Brain microvascular endothelial cell (primary cell): ENCODE measurements around the gene ALOX5.

Source experiments
- DNase-seq: peaks from one replicate; pipeline ENCODE4 v3.0.0-alpha.2; 2020
- H3K27ac ChIP-seq: fragments of 250-450 bp; sonication (Bioruptor Pico); 2 replicates; pipeline ENCODE4 v1.5.1; 2020; ENCODE audit warnings: mild to moderate bottlenecking, moderate library complexity
- H3K27me3 ChIP-seq: fragments of 250-450 bp; sonication (Bioruptor Pico); replicated peaks from 2 replicates; pipeline ENCODE4 v1.5.1; 2020; ENCODE audit warnings: mild to moderate bottlenecking
- H3K36me3 ChIP-seq: fragments of 250-450 bp; sonication (Bioruptor Pico); replicated peaks from 2 replicates; pipeline ENCODE4 v1.5.1; 2020; ENCODE audit warnings: mild to moderate bottlenecking
- H3K4me3 ChIP-seq: 2 replicates; pipeline ENCODE4 v1.5.1; 2011; ENCODE audit warnings: low read depth, mild to moderate bottlenecking, control low read depth, low read length, moderate library complexity
- in situ Hi-C: cut with HindIII; loops from 2 replicates; pipeline ENCODE4 v1.10.0; 2017; ENCODE audit warnings: low sequenced_read_pairs, low pct_ligation_motif_present
- TF ChIP-seq, protein P1 (sequence below): IDR thresholded peaks from 2 replicates; pipeline ENCODE4 v1.5.1; 2011; ENCODE audit warnings: low read depth, mild to moderate bottlenecking, moderate library complexity, low read length, control low read depth, inconsistent platforms; ENCODE audit errors: missing control alignments

ALOX5 gene

DNA sequence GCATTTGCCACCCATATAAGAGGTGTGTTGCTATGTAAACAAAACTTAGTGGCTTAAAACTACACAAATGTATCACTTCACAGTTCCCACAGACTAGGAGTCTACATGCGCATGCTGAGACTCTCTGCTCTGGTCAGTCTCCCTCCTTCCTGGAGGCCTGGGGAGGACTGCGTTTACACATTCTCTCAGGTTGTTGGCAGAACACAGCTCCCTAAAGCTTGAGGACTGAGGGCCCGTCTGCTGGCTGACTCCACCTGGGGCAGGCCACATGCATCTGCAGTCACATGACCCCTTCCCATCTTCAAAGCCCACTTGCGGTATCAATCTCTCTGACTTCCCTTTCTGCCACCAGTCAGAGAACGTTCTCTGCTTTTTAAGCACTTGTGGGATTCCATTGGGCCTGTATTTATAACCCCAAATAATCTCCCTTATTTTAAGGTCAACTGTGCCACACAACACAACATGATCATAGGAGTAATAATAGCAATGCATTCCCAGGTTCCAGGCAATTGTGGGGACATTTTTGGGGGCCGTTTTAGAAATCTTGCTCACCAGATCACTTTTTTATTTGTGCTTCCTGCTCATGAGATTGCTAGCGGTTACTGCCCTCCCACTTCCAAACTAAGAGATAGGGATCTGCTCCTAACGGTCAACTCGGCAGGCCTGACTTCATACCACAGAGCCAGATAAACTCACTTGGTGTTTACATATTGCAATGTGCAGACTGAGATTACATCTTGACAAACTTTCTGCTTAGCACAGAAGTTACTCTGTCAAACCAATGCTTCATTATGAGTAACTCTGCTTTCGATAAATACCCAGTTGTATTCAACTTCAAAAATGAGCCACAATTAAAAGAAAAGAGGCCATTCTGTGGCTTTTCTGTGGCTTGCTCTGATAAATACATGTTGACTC is 96.3 kb downstream of the ALOX5 start:
- peak; percentile 8 for DNase-seq
- H3K4me3 ChIP-seq, result no peak overlapping the region
- TF ChIP-seq, protein P1, sequence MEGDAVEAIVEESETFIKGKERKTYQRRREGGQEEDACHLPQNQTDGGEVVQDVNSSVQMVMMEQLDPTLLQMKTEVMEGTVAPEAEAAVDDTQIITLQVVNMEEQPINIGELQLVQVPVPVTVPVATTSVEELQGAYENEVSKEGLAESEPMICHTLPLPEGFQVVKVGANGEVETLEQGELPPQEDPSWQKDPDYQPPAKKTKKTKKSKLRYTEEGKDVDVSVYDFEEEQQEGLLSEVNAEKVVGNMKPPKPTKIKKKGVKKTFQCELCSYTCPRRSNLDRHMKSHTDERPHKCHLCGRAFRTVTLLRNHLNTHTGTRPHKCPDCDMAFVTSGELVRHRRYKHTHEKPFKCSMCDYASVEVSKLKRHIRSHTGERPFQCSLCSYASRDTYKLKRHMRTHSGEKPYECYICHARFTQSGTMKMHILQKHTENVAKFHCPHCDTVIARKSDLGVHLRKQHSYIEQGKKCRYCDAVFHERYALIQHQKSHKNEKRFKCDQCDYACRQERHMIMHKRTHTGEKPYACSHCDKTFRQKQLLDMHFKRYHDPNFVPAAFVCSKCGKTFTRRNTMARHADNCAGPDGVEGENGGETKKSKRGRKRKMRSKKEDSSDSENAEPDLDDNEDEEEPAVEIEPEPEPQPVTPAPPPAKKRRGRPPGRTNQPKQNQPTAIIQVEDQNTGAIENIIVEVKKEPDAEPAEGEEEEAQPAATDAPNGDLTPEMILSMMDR, result no peak
- H3K27me3 ChIP-seq, result no peaks in the 10 kb centered on the region
- no peaks in the 10 kb centered on the region for H3K36me3 ChIP-seq
- in situ Hi-C loops, result no loop called here
- H3K27ac ChIP-seq, result no peak overlapping the region

DNA sequence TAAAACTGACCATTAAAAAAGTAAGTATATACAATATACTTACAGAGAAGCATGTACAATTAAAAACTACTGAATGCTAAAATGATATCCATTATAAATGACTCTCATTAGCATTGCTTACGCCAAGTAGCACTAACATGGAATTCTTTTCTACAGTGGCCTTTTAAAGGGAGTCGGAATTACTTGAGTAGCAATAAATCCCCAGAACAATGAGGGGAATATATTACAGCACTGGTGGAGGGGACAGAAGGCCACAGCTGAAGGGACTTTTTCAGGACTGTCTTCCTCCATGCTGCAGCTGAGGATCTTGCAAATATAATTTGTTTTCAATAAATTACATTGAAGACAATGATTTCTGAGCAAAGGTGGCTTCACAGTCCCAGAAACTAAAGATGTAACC is 97.0 kb downstream of the ALOX5 start:
- DNase-seq, result no peak
- no peak overlapping the region for H3K4me3 ChIP-seq
- H3K27ac ChIP-seq, result no peak overlapping the region
- TF ChIP-seq, protein P1, result no peak
- no peaks in the 10 kb centered on the region for H3K36me3 ChIP-seq
- in situ Hi-C loops, result no loop called here
- H3K27me3 ChIP-seq, result no peaks in the 10 kb centered on the region

DNA sequence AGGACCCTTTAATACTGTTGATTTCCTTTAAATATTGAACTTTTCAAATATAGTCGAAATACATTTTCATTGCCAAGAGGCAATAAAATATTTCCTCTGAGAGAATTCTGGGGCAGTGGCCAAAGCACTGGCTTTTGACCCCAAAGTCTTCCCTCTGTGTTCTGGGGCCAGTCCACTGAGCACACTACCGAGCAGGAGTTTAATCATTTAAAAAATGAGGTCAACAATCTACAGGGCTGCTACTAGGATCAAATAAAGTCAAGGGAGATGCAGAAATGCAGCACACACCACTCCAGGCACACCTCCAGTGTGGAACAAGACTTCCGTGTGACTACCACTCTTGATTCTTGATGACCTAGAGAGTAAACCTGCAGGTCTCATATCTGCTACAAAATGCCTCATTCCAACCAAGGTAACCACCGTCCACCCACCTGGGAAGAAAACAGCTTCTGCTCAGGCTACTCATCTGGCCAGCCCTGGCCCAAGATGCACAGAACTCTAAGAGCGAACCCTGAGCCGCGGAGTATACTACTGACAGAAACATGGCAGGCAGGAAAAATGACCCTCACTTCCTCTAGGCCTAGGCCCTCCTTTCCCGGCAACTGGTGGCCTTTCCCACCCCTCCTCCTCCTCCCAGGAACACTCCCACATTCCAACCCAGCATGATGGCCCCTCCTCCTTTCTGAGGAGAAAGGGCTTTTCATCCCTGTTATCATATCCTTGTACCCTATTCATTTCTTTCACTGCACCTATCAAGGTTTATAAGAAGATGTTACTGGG is 97.7 kb downstream of the ALOX5 start:
- H3K36me3 ChIP-seq, result no peaks in the 10 kb centered on the region
- no peak overlapping the region for H3K27ac ChIP-seq
- H3K4me3 ChIP-seq, result no peak overlapping the region
- H3K27me3 ChIP-seq, result no peaks in the 10 kb centered on the region
- in situ Hi-C loops, result no loop called here
- TF ChIP-seq, protein P1, result no peak
- DNase-seq, result no peak

DNA sequence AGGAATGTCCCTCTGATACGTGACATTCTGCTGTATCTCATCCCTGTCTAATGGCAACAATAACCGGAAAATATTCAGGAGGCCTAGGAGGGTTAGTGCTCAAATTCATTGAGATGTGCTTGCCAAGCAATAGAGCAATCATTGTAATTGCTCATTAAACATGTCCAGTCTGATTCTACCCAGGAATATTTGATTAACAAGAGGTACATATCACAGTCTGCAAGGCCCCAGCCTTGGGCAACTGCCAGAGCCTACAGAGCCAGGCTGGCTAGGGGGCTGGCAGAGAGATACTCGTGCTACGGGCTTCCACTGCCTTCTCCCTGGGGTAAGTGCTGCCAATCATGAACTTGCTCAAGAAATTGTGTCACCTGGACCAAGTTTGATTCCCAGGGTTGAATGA is 99.1 kb downstream of the ALOX5 start:
- H3K4me3 ChIP-seq, result no peak overlapping the region
- TF ChIP-seq, protein P1, result no peak
- no peaks in the 10 kb centered on the region for H3K27me3 ChIP-seq
- no peak overlapping the region for H3K27ac ChIP-seq
- H3K36me3 ChIP-seq, result no peaks in the 10 kb centered on the region
- DNase-seq, result no peak
- in situ Hi-C loops, result no loop called here

DNA sequence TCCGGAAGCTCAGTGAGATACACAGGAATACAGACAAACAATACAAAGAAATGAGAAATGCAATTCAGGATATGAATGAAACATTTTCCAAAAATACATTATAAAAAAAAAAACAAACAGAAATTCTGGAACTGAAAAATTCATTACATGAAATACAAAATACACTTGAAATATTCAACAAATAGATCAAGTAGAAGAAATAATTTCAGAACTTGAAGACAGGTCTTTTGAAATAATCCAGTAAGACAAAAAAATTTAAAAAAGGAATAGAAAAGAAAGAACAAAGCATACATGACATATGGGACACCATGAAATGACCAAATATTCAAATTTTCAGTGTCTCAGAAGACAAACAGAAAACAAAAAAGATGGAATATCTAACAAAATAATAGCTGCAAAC is 102.5 kb downstream of the ALOX5 start:
- Histone ChIP-seq H3K4me3 (no peak overlapping the region), H3K27ac (no peak overlapping the region), H3K27me3 (no peaks in the 10 kb centered on the region), H3K36me3 (no peaks in the 10 kb centered on the region)
- in situ Hi-C loops, result no loop called here
- TF ChIP-seq, protein P1, result no peak
- no peak for DNase-seq
